ENCODE results near the gene SH3PXD2A. TPM values are rescaled to one million over a fixed set of nuclear protein-coding genes. Genes with fewer than 3 reads are reported as not detected.

The SH3PXD2A gene
- total RNA-seq, 2 experiments from 2014 or later = 6.5 to 7.4 TPM

DNA sequence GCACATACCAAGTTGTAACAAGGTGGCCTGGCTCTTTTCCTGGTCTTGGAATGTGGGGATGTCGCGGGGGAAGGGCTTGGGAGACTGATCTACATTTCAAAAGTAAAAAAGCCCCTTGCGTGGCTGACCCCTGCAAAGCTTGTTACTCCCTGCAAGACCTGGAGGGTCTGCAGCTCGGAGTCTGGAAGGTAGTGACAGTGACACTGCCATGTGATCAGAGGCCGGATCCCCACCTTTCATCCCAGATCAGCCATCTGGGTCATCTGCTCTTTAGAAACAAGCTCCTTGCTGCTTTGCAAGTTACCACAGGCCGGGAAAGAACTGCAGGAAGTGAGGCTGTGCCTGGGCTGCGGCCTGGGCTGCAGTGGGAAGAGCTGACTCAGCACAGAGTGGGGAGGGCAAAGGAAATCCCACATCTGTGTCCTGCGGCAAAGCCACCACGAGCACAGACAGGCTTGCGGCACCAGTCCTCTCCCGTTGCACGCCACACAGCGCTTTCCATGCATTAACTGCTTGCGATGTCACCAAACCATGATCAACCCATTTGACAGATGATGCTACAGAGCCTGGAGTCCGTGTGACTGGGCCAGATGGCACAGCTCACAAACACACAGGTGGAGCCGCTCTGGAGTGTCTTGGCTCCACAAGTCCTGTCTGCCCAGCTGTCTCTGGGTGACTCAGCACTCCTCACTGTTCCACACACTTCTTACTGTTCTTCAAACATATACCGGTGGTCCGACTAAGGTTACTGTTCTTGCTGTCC is 97.7 kb downstream of the SH3PXD2A start:
- Mint-ChIP-seq H3K4me1 (ENCODE audit: low read depth) (peaks cover 27% of the 10 kb centered on the region), H3K27ac (peak overlapping the region; percentile 15), H3K9me3 (peaks cover under 1% of the 10 kb centered on the region), H3K36me3 (ENCODE audit: low read depth) (no peaks in the 10 kb centered on the region), H3K27me3 (no peaks in the 10 kb centered on the region), H3K4me3 (no peak overlapping the region)
- POLR2A ChIA-PET = interaction anchor here (0.8 to 1.6 kb wide), 4 partner anchors 9 to 18 kb away, joined by 3 to 4 read pairs (median 4); no protein-coding TSS in a partner anchor
- no peak for TF ChIP-seq CTCF (IDR thresholded peaks at IDR 0.05)
- CTCF ChIA-PET = interaction anchor here (0.8 to 2.5 kb wide), 6 partner anchors 9 to 97 kb away, joined by 3 to 13 read pairs (median 4); partner anchors contain the start of gene SH3PXD2A
- intact Hi-C loops (cut with micrococcal nuclease) = no loop called here
- ATAC-seq = peak; percentile 60
- peak; percentile 69 for DNase-seq

- DNase-seq = no peak
- Mint-ChIP-seq H3K36me3 (ENCODE audit: low read depth) (no peaks in the 10 kb centered on the region), H3K9me3 (peaks cover 6% of the 10 kb centered on the region), H3K27me3 (no peaks in the 10 kb centered on the region), H3K27ac (no peak overlapping the region), H3K4me3 (no peak overlapping the region), H3K4me1 (ENCODE audit: low read depth) (peaks cover 27% of the 10 kb centered on the region)
- TF ChIP-seq CTCF (IDR thresholded peaks at IDR 0.05) = no peak
- ChIA-PET POLR2A (no interaction called here), CTCF (interaction anchor here (0.9 kb wide), 1 partner anchor 12 kb away, joined by 3 read pairs; no protein-coding TSS in a partner anchor)
- intact Hi-C loops (cut with micrococcal nuclease) = no loop called here
- ATAC-seq = no peak
Measured at GRCh38 chr10:103756277-103756869, 99.0 kb downstream of the SH3PXD2A start.

DNA sequence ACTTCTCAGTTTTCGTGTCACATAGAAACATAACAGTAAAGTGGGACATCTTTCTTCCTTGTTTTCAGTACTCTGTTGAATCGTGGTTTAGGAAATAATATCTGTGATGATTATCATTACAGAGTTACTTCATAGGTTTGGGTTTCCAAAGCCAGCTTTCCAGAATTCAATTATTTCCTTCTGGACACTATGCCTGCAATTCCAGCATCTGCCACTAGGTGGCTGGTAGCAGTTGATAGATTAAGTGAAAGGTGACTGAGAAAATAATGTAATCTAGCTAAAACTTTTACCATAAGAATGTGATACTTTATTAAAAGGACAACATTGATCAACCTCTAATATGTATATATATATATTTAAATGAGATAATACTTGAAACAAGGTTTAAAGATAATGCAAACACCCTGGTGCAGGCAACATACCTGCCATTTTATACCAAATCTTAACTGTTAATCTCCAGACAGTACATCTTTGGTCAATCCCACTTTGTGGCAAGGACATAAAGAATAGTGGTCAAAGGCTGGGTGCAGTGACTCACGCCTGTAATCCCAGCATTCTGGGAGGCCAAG is 102.6 kb downstream of the SH3PXD2A start:
- Mint-ChIP-seq H3K4me1 (ENCODE audit: low read depth) (peaks cover 9% of the 10 kb centered on the region), H3K36me3 (ENCODE audit: low read depth) (no peaks in the 10 kb centered on the region), H3K4me3 (no peak overlapping the region), H3K27ac (no peak overlapping the region), H3K27me3 (no peaks in the 10 kb centered on the region), H3K9me3 (peaks cover 6% of the 10 kb centered on the region)
- peak; percentile 99 for TF ChIP-seq CTCF (IDR thresholded peaks at IDR 0.05)
- ATAC-seq (no peak), DNase-seq (peak; percentile 62)
- CTCF ChIA-PET = interaction anchor here (0.7 to 2.9 kb wide), 28 partner anchors 10 to 240 kb away, joined by 3 to 23 read pairs (median 4); no protein-coding TSS in a partner anchor
- intact Hi-C loops (cut with micrococcal nuclease) = no loop called here
- POLR2A ChIA-PET = interaction anchor here (1.4 kb wide), 1 partner anchor 12 kb away, joined by 5 read pairs; no protein-coding TSS in a partner anchor

DNA sequence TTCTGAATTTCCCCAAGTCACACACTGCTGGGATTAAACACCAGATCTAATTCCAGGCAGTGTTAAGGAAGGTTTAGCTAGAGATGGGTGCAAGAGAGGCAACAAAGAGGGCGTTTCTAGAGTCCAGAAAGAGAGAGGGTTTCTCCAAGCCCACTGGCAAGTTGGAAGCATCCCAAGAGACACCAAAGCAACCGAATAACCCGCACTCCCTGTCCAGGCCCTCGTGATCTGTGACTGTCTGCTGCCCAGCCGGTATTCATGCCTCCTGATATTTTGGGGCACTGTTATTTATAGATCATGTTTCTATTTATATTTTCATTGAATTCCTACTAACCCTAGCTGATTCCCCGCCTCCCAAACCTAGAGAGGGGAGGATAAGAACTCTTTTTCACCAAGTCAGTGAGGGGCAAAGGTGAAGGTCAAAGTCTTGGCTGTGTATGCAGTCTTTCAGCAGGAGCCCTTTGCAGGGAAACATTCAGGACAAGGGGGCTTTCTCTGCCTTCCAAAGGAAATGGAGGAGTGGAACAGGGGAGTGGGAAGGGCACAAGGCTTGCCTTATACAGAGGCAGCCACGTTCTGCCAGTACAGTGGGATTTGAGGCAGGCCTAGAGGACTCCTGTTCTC is 103.6 kb downstream of the SH3PXD2A start:
- intact Hi-C loops (cut with micrococcal nuclease) = no loop called here
- Mint-ChIP-seq H3K27me3 (no peaks in the 10 kb centered on the region), H3K36me3 (ENCODE audit: low read depth) (no peaks in the 10 kb centered on the region), H3K27ac (no peak overlapping the region), H3K4me1 (ENCODE audit: low read depth) (peaks cover 3% of the 10 kb centered on the region), H3K4me3 (no peak overlapping the region), H3K9me3 (peaks cover 6% of the 10 kb centered on the region)
- ATAC-seq (no peak), DNase-seq (no peak)
- no peak for TF ChIP-seq CTCF (IDR thresholded peaks at IDR 0.05)
- POLR2A ChIA-PET = no interaction called here
- CTCF ChIA-PET = interaction anchor here (0.6 to 2.9 kb wide), 15 partner anchors 9 to 146 kb away, joined by 3 to 23 read pairs (median 6); no protein-coding TSS in a partner anchor

Data from activated CD8-positive, alpha-beta T cell treated with anti-CD3 and anti-CD28 coated beads for 36 hours (primary cell).